Osteocyte (in vitro differentiated cells): ENCODE measurements around the gene GCFC2. TPM values are rescaled to one million over a fixed set of nuclear protein-coding genes. Genes with fewer than 3 reads are reported as not detected.

ENCODE experiments used
- DNase-seq: peaks from one replicate; pipeline ENCODE4 v3.0.0; 2021; ENCODE audit warnings: mixed read lengths; ENCODE audit not compliant: unreplicated experiment; ENCODE audit errors: extremely low spot score
- H3K27ac Mint-ChIP-seq: one replicate; pipeline ENCODE4 v1.8.0; 2021; ENCODE audit warnings: mild to moderate bottlenecking, mixed read lengths; ENCODE audit not compliant: unreplicated experiment
- H3K27me3 Mint-ChIP-seq: one replicate; pipeline ENCODE4 v1.8.0; 2021; ENCODE audit warnings: mixed read lengths; ENCODE audit not compliant: unreplicated experiment
- H3K36me3 Mint-ChIP-seq: one replicate; pipeline ENCODE4 v1.8.0; 2021; ENCODE audit warnings: mixed read lengths; ENCODE audit not compliant: unreplicated experiment
- H3K4me1 Mint-ChIP-seq: one replicate; pipeline ENCODE4 v1.8.0; 2021; ENCODE audit warnings: mixed read lengths; ENCODE audit not compliant: unreplicated experiment
- H3K4me3 Mint-ChIP-seq: one replicate; pipeline ENCODE4 v1.8.0; 2021; ENCODE audit warnings: mild to moderate bottlenecking, moderate library complexity, mixed read lengths; ENCODE audit not compliant: unreplicated experiment
- H3K9me3 Mint-ChIP-seq: one replicate; pipeline ENCODE4 v1.8.0; 2021; ENCODE audit warnings: mixed read lengths; ENCODE audit not compliant: unreplicated experiment
- total RNA-seq: library from RNA; stranded (reverse); gene quantifications from 2 replicates; pipeline ENCODE4 v1.2.1, GENCODE V29; 2021
- TF ChIP-seq, protein P1 (sequence below): fragments of 200-600 bp; sonication (generic); IDR thresholded peaks from 2 replicates; pipeline ENCODE4 v1.5.0; 2021; ENCODE audit warnings: antibody characterized with exemption, mild to moderate bottlenecking, moderate library complexity

Gene GCFC2
- total RNA-seq, 1 donor from 2014 or later: 13.2 TPM

DNA sequence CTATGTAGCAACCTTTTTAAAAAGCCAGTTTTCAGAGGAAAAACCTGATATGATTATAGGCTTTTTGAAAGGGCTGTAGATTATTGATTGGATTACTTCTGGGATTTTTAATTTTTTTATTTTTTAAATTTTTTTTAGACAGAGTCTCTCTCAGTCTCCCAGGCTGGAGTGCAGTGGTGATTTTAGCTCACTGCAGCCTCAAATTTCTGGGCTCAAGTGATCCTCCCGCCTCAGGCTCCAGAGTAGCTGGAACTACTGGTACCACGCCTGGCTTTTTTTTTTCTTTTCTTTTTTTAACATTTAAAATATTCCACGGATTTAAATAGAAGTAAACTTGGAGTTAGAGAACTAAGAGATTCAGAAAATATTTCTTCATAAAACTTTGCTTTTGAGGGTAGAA is 62.9 kb downstream of the GCFC2 start:
- TF ChIP-seq, protein P1, sequence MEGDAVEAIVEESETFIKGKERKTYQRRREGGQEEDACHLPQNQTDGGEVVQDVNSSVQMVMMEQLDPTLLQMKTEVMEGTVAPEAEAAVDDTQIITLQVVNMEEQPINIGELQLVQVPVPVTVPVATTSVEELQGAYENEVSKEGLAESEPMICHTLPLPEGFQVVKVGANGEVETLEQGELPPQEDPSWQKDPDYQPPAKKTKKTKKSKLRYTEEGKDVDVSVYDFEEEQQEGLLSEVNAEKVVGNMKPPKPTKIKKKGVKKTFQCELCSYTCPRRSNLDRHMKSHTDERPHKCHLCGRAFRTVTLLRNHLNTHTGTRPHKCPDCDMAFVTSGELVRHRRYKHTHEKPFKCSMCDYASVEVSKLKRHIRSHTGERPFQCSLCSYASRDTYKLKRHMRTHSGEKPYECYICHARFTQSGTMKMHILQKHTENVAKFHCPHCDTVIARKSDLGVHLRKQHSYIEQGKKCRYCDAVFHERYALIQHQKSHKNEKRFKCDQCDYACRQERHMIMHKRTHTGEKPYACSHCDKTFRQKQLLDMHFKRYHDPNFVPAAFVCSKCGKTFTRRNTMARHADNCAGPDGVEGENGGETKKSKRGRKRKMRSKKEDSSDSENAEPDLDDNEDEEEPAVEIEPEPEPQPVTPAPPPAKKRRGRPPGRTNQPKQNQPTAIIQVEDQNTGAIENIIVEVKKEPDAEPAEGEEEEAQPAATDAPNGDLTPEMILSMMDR: no peak
- peak overlapping the region; percentile 92 for H3K4me3 Mint-ChIP-seq
- H3K27me3 Mint-ChIP-seq: no peaks in the 10 kb centered on the region
- peaks cover 25% of the 10 kb centered on the region for H3K4me1 Mint-ChIP-seq
- H3K27ac Mint-ChIP-seq: peak overlapping the region; percentile 95
- peaks cover 34% of the 10 kb centered on the region for H3K36me3 Mint-ChIP-seq
- no peak for DNase-seq
- no peaks in the 10 kb centered on the region for H3K9me3 Mint-ChIP-seq

DNA sequence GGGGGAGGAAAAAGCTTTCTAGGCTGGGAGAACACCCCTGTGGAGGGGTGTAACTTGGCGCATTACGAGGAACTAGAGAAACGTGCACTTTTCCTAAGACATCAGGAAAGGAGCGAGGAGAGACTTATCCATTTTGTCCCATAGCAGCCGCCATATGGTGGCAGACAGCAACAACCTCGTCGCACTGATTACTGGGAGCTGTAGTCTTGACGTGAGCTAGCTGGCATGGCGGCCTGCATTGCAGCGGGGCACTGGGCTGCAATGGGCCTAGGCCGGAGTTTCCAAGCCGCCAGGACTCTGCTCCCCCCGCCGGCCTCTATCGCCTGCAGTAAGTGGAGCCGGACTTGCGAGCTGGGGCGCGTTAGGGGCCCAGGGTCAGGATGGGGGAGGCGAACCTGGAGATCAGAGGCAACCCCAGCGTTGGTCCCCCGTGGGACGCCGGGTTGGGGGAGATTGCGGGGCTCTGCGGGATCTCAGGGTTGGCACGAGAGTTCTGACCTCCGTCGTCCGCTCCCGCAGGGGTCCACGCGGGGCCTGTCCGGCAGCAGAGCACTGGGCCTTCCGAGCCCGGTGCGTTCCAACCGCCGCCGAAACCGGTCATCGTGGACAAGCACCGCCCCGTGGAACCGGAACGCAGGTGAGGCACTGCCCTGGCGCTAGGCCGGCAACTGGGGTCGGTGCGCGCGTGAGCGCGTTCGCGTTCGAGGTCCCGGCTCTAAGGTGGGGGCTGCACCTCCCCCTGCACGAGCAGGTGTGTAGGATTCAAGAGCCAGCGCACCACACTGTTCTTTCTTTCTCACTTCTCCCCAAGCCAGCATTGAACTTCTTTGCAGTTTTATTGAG is 63.9 kb downstream of the GCFC2 start, which contains the start of gene MRPL19:
MRPL19 (plus strand) TSS at position 201 of the 843 bp plus-strand sequence; CDS start at position 226, 25 bp downstream.
- no peaks in the 10 kb centered on the region for H3K27me3 Mint-ChIP-seq
- peaks cover 25% of the 10 kb centered on the region for H3K4me1 Mint-ChIP-seq
- H3K4me3 Mint-ChIP-seq: peak within 1 kb of the TSS; percentile 92
- H3K36me3 Mint-ChIP-seq: peaks cover 26% of the 10 kb centered on the region
- peak; percentile 91 for DNase-seq
- TF ChIP-seq, protein P1: no peak
- H3K27ac Mint-ChIP-seq: peak within 1 kb of the TSS; percentile 95
- H3K9me3 Mint-ChIP-seq: no peaks in the 10 kb centered on the region

DNA sequence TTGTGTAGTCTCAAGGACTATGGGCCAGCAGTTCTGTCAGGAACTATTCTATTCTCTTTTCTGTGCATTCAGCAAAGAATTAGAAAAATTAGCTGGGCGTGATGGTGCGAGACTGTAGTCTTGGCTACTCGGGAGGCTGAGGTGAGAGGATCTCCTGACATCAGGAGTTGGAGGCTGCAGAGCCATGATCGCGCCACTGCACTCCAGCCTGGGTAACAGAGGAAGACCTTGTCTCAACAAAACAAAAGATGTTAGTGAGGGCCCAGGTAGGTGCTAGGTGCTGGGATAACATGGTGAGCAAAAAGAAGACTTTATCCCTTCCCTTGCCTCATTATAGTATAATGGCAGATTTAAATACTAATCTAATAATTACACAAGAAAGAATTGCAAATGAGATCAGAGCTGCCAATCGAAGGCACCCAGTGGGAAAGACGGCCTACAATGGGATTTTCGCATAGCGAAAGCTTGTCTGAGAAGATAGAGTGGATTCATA is 64.6 kb downstream of the GCFC2 start:
- Mint-ChIP-seq H3K27ac (peak overlapping the region; percentile 95), H3K4me1 (peaks cover 27% of the 10 kb centered on the region), H3K36me3 (peaks cover 20% of the 10 kb centered on the region), H3K4me3 (peak overlapping the region; percentile 92), H3K27me3 (no peaks in the 10 kb centered on the region), H3K9me3 (no peaks in the 10 kb centered on the region)
- TF ChIP-seq, protein P1: no peak
- no peak for DNase-seq

DNA sequence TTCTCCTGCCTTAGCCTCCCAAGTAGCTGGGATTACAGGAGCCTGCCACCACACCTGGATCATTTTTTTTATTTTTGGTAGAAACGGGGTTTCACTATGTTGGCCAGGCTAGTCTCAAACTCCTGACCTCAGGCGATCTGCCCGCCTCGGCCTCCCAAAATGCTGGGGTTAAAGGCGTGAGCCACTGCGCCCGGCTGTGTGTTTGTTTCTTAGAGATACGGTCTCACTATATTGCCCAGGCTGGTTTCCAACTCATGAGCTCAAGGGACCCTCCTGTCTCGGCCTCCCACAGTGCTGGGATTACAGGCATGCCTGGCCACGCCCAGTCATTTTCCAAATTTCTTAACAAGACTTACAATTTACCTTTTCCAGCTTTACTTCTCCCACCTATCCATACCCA is 65.1 kb downstream of the GCFC2 start:
- TF ChIP-seq, protein P1: no peak
- peaks cover 18% of the 10 kb centered on the region for H3K36me3 Mint-ChIP-seq
- peaks cover 32% of the 10 kb centered on the region for H3K4me1 Mint-ChIP-seq
- no peak overlapping the region for H3K27ac Mint-ChIP-seq
- no peak for DNase-seq
- H3K9me3 Mint-ChIP-seq: no peaks in the 10 kb centered on the region
- no peaks in the 10 kb centered on the region for H3K27me3 Mint-ChIP-seq
- H3K4me3 Mint-ChIP-seq: no peak overlapping the region

DNA sequence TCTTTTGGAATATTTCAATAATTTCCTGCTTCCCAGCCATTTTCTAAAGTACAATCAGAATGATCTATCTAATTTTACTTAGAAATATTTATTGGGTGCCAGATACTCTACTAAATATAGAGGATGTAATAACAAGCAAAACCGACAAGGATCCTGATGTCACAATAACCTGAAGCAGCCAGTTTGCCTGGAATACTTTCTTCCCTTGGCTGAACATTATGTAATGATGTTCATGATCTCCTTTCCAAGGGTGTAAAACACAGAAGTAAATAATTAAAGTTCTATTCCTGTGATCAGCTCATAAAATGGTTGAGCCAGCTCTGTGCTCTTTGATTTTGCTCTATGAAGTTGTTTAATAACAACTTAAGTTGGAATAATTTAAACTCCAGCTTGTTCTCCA is 66.7 kb downstream of the GCFC2 start:
- peaks cover 31% of the 10 kb centered on the region for H3K4me1 Mint-ChIP-seq
- H3K9me3 Mint-ChIP-seq: no peaks in the 10 kb centered on the region
- DNase-seq: no peak
- H3K4me3 Mint-ChIP-seq: no peak overlapping the region
- H3K36me3 Mint-ChIP-seq: peaks cover 7% of the 10 kb centered on the region
- no peak overlapping the region for H3K27ac Mint-ChIP-seq
- TF ChIP-seq, protein P1: no peak
- H3K27me3 Mint-ChIP-seq: peaks cover 6% of the 10 kb centered on the region
